SK-N-MC (cell line): ENCODE measurements around the gene SLFN5.

Source experiments
- EZH2 ChIP-seq: fragments of 200-600 bp; sonication (generic); IDR thresholded peaks from one replicate; pipeline ENCODE4 v1.6.1; 2017; ENCODE audit warnings: antibody characterized with exemption
- POLR2AphosphoS5 ChIP-seq: IDR thresholded peaks from 2 replicates; pipeline ENCODE4 v1.6.1; 2012; ENCODE audit warnings: mild to moderate bottlenecking, low read depth, low read length, borderline replicate concordance

GRCh38 chr17:35287286-35287811 lies 44.5 kb downstream of the SLFN5 start:
- TF ChIP-seq POLR2AphosphoS5, result no peak
- TF ChIP-seq EZH2, result no peak
